ENCODE measurements around the gene UBQLN1. TPM values are rescaled to one million over a fixed set of nuclear protein-coding genes. Genes with fewer than 3 reads are reported as not detected.

Gene UBQLN1
- total RNA-seq, 1 experiment from 2014 or later: 111 TPM

GRCh38 chr9:83649515-83649914, 58.2 kb downstream of the UBQLN1 start:
- Histone ChIP-seq H3K56ac (ENCODE audit: insufficient read length, low read depth, low read length) (no peak overlapping the region), H3K4me1 (ENCODE audit: insufficient read depth, low read length) (no peaks in the 10 kb centered on the region), H3K27me3 (ENCODE audit: insufficient read depth, low read length) (no peaks in the 10 kb centered on the region), H3K79me2 (ENCODE audit: insufficient read depth, low read length) (no peaks in the 10 kb centered on the region), H3K14ac (ENCODE audit: insufficient read depth, low read length) (no peak overlapping the region), H3K4ac (ENCODE audit: low read depth, low read length) (no peak overlapping the region), H2BK5ac (ENCODE audit: insufficient read length, low read length) (no peak overlapping the region), H3K9me3 (ENCODE audit: control insufficient read depth, low read depth, low read length) (peaks cover 6% of the 10 kb centered on the region), H4K8ac (replicated peaks; ENCODE audit: insufficient read length, low read depth, low read length) (no peak overlapping the region), H2BK120ac (ENCODE audit: low read depth, low read length, poor library complexity, severe bottlenecking) (no peak overlapping the region), H3K27ac (ENCODE audit: insufficient read length, low read depth, low read length) (peak overlapping the region; percentile 27), H3K23me2 (ENCODE audit: insufficient read length, low read depth, low read length, poor library complexity, severe bottlenecking) (no peaks in the 10 kb centered on the region), H2AK5ac (ENCODE audit: insufficient read length, low read length) (no peak overlapping the region), H4K91ac (ENCODE audit: insufficient read length, low read depth, low read length) (no peak overlapping the region), H3K4me2 (ENCODE audit: insufficient read depth, insufficient read length, low read length) (no peak overlapping the region), H3K9ac (ENCODE audit: extremely low read depth, insufficient read length, low read length) (no peak overlapping the region), H3K79me1 (ENCODE audit: insufficient read depth, low read depth, low read length, poor library complexity, severe bottlenecking) (no peaks in the 10 kb centered on the region), H4K5ac (ENCODE audit: insufficient read length, low read depth, low read length) (no peak overlapping the region), H3K23ac (ENCODE audit: insufficient read length, low read depth, low read length) (no peak overlapping the region), H2BK12ac (ENCODE audit: insufficient read length, low read depth, low read length) (no peak overlapping the region), H4K20me1 (ENCODE audit: control insufficient read depth, insufficient read depth, insufficient read length) (no peaks in the 10 kb centered on the region), H2AFZ (ENCODE audit: low read length) (no peak overlapping the region), H2BK20ac (ENCODE audit: low read depth, low read length, poor library complexity, severe bottlenecking) (no peak overlapping the region), H2BK15ac (ENCODE audit: low read depth, low read length) (no peak overlapping the region), H3K18ac (ENCODE audit: insufficient read length, low read depth, low read length) (no peak overlapping the region), H3T11ph (ENCODE audit: low read length) (no peak overlapping the region)
- DNase-seq: peak; percentile 55
- no peak for TF ChIP-seq CTCF (conservative IDR thresholded peaks at IDR 0.05)
- Mint-ChIP-seq H3K4me1 (peaks cover 17% of the 10 kb centered on the region in 2 experiments), H3K27me3 (ENCODE audit: low read depth) (no peaks in the 10 kb centered on the region), H3K4me3 (no peak overlapping the region), H3K27ac (peak overlapping the region; percentile 27 to 95 (median 63); a peak in 5 of 7 replicates), H3K9me3 (peaks cover 4 to 7% of the 10 kb centered on the region in 2 experiments; a peak in 3 of 5 replicates), H3K36me3 (ENCODE audit: insufficient read depth in 1 of 3, low read depth in 3 of 3) (peaks cover 28 to 49% (median 36%) of the 10 kb centered on the region in 3 experiments)
- no CpG with 5 or more reads among the region's 4 CpGs for WGBS (ENCODE audit: extremely low coverage, insufficient read length, low lambda C conversion rate)

Data from H9 (cell line).